ENCODE results near the gene YIPF4.
"Not testable (repeated sequence)": the region's sequence is repeated elsewhere in the genome, so short reads cannot be mapped to it uniquely, and the experiment has no call there.

YIPF4 gene

DNA sequence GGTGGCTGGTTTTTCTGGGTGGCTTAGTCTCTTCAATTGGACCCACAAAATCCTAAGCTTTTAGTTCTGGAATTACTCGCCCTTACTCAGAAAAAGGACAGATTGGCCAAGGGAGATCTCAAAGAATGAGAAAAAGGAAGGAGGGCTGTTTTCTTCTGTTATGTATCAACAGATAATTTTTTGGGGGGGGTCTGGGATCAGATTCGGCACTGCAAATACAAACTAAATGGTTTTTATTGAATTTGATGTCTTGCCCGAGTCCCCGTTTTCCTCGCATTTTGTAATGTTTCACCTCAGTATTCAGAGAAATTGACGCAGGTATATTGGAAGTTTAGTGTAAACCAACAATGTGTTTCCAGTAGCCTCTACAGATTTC, 762 bp downstream of the YIPF4 start:
- H3K27ac ChIP-seq, result peak overlapping the region in 20 of 21 experiments; percentile 75 to 99 (median 92)
- H3K4me3 ChIP-seq, result peak overlapping the region; percentile 66 to 100 (median 90)

DNA sequence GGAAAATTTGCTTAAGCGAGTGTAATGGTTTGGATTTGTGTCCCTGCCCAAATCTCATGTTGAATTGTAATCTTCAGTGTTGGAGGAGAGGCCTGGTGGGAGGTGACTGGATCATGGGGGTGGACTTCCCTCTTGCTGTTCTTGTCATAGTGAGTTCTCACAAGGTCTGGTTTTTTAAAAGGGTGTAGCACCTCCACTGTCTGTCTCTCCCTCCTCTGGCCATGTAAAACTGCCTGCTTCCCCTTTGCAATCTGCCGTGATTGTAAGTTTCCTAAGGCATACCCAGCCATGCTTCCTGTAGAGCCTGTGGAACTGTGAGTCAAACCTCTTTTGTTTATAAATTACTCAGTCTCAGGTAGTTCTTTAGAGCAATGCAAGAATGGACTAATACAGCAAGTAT, 6.6 kb downstream of the YIPF4 start:
- no peak overlapping the region for H3K27ac ChIP-seq
- H3K4me3 ChIP-seq, result no peak overlapping the region

DNA sequence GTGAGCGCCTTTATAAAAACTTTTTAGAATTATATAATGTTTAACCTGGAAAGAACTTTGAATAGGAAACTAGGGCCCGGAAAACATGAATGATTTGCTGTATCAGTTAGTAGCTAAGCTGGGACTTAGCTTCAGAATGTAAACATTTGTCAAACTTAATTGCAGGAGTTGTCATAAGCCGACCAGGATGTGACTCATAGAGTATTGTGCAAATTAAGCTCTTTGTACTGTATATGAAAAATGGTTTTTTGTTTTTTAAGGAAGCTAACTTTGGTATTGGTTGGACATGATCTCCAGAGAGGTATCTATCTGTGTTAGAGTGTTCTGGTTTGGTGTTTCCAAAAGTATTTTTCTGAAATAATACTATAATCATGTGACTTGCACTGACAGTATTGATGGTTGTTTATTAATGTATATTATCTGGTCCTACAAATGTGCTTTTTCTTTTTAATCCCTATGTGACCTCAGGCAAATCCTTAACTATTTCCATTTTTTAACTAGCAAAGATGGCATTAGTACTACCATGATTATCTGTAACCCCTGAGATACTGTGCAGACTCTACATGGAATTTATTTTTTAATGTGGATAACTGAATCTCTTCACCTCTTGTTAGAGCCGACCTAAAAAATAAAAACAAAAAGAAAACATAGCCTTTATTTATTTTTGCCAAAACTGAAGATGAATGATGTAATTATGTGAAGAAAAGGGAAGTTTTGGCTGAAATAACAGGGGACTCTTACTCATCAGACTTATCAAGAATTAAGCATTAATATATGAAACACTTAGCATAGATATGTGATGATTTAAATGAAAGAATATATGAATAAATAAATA, 11.7 kb downstream of the YIPF4 start:
- Histone ChIP-seq H3K4me3 (no peak overlapping the region), H3K27ac (peak overlapping the region in 4 of 21 experiments; percentile 18 to 56 (median 36))

DNA sequence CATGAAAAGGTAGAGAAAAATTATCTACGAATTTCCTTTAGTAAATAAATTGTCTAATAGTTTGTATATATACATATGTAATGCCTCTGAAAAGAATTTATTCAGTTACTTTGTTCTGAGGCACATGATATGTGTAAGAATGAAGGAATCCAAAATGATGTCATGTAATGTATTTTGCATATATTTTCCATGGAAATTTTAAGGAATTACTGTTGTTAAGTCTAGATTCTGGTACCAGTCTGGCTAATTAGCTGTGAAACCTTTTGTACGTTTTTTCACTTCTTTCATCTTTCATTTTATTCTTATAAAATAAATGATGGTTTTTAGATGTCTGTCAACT, 12.3 kb downstream of the YIPF4 start:
- H3K27ac ChIP-seq, result peak overlapping the region in 1 of 21 experiments; percentile 34

DNA sequence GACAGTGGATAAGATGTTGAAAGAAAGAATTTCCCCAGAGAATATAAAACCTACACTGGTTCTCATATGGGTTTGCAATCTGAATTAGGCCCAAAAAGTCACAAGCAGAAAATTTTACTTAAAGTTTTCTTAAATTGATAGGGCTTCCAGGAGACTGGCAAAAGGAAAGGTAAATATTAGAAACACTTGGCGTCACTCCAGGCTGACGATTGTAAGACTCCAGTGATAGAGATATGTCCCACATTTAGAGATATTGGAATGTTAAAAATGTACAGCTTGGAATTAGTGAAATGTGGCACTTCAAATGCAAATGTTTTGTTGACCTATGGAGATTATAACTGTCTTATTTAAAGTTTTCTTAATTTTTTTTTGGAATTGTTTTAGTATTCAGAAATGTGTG, 14.0 kb downstream of the YIPF4 start:
- H3K4me3 ChIP-seq, result no peak overlapping the region
- no peak overlapping the region for H3K27ac ChIP-seq

More for the DNA sequence above, 12.3 kb downstream of the YIPF4 start:
- H3K4me3 ChIP-seq, result no peak overlapping the region

DNA sequence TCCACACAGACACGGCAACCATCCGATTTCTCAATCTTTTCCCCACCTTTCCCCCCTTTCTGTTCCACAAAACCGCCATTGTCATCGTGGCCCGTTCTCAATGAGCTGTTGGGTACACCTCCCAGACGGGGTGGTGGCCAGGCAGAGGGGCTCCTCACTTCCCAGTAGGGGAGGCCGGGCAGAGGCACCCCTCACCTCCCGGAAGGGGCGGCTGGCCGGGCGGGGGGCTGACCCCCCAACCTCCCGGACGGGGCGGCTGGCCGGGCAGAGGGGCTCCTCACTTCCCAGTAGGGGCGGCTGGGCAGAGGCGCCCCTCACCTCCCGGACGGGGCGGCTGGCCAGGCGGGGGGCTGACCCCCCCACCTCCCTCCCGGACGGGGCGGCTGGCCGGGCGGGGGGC, 15.8 kb downstream of the YIPF4 start:
- not testable (repeated sequence) for H3K27ac ChIP-seq

DNA sequence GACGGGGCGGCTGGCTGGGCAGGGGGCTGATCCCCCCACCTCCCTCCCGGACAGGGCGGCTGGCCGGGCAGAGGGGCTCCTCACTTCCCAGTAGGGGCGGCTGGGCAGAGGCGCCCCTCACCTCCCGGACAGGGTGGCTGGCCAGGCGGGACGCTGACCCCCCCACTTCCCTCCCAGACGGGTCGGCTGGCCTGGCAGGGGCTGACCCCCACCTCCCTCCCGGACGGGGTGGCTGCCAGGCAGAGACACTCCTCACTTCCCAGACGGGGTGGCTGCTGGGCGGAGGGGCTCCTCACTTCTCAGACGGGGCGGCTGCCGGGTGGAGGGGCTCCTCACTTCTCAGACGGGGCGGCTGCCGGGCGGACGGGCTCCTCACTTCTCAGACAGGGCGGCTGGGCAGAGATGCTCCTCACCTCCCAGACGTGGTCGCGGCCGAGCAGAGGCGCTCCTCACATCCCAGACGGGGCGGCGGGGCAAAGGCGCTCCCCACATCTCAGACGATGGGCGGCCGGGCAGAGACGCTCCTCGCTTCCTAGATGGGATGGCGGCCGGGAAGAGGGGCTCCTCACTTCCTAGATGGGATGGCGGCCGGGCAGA, 16.4 kb downstream of the YIPF4 start:
- H3K4me3 ChIP-seq, H3K27ac ChIP-seq: not testable (repeated sequence)

More for the DNA sequence above, 15.8 kb downstream of the YIPF4 start:
- not testable (repeated sequence) for H3K4me3 ChIP-seq

DNA sequence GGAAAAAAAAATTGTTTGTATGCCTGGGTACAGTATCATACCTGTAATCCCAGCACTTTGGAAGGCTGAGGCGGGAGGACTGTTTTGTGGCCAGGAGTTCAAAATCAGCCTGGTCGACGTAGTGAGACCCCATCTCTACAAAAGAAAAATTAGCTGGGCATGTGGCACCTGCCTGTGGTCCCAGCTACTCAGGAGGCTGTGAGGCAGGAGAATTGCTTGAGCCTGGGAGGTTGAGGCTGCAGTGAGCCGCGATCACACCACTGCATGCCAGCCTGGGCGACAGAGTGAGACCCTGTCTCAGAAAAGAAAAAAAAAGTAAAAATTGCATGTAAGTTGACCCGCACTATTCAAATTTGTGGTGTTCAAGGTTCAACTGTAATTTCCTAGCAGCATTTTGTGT, 32.9 kb downstream of the YIPF4 start:
- H3K27ac ChIP-seq, result no peak overlapping the region

DNA sequence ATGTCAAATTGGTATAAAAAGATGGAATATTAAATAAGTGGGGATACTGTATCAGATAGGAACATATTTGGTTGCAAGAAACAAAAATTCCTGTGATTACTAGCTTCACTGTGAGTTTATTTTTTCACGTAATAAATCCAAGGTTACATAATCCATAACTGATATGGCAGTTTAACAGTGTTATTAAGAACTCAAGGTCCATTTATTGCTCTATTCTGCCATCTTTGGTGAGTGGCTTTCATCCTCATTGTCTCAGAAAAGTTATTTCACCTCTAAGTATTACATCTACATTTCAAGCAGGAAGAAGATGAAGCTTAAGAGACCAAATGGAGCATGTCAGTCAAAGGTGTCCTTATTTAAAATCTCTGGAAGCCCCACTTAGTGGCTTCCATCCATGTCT, 37.2 kb downstream of the YIPF4 start:
- no peak overlapping the region for H3K27ac ChIP-seq
- no peak overlapping the region for H3K4me3 ChIP-seq

More for the DNA sequence above, 32.9 kb downstream of the YIPF4 start:
- H3K4me3 ChIP-seq, result no peak overlapping the region

DNA sequence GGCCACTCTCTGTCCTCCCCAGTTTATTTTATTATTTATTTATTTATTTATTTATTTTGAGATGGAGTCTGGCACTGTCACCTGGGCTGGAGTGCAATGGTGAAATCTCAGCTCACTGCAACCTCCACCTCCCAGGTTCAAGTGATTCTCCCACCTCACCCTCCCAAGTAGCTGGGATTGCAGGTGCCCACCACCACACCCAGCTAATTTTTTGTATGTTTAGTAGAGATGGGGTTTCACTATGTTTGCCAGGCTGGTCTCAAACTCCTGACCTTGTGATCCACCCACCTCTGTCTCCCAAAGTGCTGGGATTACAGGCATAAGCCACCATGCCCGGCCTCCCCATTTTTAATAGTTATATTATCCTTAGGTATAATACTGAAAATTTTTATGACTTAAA, 51.0 kb downstream of the YIPF4 start:
- H3K27ac ChIP-seq, H3K4me3 ChIP-seq: not testable (repeated sequence)

DNA sequence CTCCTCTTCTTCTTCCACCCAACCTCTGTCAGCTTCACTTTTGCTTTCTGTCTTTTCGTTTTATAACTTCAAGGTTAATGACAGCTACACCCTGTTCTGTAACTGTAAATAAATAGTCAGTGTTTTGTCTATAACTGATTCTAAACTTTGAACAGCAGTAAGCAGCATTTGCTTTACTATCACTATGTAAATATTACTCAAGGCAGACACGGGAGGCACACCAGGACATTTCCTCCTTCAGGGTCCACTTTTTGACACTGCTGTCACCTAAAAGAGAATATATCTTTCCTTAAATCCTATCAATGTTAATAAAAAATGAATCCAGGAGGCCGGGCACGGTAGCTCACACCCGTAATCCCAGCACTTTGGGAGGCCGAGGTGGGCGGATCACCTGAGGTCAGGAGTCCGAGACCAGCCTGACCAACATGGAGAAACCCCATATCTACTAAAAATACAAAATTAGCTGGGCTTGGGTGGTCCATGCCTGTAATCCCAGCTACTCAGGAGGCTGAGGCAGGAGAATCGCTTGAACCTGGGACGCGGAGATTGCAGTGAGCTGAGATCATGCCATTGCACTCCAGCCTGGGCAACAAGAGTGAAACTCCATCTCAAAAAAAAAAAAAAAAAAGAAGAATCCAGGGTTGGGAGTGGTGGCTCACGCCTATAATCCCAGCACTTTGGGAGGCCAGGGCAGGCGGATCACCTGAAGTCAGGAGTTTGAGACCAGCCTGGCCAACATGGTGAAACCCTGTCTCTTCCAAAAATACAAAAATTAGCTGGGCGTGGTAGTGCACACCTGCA, 51.7 kb downstream of the YIPF4 start:
- H3K27ac ChIP-seq, result not testable (repeated sequence)

DNA sequence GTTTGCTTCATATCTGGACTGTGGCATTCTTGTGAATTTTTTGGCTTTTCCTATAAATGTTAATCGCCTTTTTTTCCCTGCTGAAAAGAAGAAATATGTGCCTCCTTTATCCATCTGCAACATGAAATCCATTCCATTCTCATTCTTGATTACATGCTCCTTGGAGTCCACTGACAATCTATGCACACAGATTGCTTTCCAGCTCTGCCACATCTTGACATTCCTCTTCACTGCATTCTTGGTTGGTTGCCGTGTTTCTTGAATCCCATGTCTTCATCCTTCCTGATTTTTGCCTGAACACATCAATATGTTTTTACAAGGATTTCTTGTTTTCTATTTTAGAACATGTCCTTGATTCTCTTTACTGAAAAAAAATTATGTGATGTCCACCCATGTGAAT, 52.4 kb downstream of the YIPF4 start:
- H3K4me3 ChIP-seq, result no peak overlapping the region
- no peak overlapping the region for H3K27ac ChIP-seq

More for the DNA sequence above, 51.7 kb downstream of the YIPF4 start:
- H3K4me3 ChIP-seq, result not testable (repeated sequence)

DNA sequence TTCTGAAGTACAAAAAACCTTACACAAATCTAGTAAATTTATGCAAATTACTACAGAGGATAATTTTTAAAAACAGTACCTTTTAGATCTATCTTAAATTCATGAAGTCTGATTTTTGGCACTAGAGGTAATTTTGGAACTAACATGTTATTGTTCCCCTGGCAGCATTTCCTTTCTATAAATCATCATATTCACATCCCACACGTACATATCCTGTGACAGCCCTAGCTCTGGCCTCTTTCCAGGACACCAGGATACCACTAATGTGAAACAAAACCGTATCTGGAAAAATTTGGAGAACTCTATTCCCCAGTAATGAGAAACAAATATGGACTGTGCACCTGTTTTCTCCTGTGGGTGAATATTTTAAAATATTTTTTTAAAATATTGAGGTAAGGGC, 65.1 kb downstream of the YIPF4 start:
- Histone ChIP-seq H3K27ac (peak overlapping the region in 1 of 21 experiments; percentile 25), H3K4me3 (no peak overlapping the region)

DNA sequence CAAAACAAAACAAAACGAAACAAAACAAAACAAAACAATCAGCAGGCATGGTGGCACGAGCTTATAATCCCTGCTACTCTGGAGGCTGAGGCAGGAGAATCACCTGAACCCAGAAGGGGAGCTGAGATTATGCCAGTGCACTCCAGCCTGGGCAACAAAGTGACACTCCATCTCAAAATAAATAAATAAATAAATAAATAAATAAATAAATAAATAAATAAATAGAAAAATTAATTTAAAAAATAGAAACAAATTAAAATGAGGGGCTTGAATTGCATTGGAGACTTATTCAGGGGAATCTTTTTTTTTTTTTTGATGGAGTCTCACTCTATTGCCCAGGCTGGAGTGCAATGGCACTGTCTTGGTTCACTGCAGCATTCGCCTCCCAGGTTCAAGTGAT, 73.1 kb downstream of the YIPF4 start:
- not testable (repeated sequence) for H3K27ac ChIP-seq, H3K4me3 ChIP-seq

DNA sequence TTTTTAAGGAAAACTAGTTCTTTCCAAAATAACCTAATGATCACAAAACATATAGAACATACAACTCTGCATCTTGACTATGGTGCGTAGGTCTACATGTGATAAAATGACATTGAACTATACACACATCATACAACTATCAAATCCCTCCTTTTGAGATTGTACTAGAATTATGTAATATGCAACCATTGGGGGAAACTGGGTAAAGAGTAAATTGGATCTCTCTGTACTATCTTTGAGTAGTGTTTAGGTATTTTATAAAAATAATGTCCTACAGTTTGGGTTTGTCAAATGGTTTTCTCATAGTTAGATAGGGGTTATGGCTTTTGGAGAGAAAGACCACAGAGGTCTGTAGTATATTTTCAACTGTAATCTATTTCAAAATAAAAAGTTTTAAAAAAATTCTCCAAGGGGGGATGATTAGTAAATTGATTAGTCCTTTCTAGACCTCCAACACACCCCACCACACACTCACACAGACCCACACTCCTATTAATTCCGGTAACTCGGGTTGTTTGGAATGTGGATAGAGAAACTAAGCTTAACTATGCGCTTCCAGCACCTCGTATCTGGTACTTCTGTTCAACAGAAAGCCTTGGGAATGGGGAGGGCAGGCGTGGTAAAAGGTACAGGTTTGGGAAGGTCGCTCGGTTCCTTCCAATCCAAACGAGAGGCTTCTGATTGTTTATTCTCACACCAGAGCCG, 78.4 kb downstream of the YIPF4 start:
- Histone ChIP-seq H3K27ac (peak overlapping the region; percentile 56 to 99 (median 94)), H3K4me3 (peak overlapping the region; percentile 82 to 100 (median 98))

DNA sequence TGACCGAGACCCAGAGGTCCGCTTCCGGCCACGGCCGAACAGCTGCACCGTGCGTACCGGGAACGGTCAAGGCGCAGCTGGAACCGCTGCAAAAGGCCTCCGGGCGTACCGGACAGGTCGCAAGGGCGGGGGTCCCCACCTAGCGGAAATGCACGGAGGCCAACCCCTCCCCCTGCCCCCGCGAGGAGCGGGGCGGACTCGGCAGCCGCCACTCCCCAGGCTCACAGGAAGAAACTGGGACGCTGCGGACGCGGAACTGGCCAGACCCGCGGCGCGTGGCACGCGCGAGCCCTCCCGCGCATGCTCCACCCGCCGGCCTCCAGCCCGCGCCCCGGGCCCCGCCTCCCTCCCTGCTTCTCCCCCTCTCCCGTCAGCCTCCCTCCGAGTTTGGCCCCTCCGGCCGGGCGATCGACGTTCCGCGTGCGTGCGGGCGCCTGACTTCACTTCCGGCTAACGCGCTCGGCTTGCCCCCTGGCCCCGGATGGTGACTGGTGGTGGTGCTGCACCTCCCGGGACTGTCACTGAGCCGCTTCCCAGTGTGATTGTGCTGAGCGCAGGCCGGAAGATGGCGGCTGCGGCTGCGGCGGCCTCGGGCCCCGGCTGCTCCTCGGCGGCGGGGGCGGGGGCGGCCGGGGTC, 79.1 kb downstream of the YIPF4 start, which contains the start of gene BIRC6:
Gene BIRC6, plus strand, starts transcription at position 343 of the 637 bp plus-strand sequence. Its CDS starts 139 bp downstream, at position 482.
- peak within 1 kb of the TSS; percentile 82 to 100 (median 98) for H3K4me3 ChIP-seq

DNA sequence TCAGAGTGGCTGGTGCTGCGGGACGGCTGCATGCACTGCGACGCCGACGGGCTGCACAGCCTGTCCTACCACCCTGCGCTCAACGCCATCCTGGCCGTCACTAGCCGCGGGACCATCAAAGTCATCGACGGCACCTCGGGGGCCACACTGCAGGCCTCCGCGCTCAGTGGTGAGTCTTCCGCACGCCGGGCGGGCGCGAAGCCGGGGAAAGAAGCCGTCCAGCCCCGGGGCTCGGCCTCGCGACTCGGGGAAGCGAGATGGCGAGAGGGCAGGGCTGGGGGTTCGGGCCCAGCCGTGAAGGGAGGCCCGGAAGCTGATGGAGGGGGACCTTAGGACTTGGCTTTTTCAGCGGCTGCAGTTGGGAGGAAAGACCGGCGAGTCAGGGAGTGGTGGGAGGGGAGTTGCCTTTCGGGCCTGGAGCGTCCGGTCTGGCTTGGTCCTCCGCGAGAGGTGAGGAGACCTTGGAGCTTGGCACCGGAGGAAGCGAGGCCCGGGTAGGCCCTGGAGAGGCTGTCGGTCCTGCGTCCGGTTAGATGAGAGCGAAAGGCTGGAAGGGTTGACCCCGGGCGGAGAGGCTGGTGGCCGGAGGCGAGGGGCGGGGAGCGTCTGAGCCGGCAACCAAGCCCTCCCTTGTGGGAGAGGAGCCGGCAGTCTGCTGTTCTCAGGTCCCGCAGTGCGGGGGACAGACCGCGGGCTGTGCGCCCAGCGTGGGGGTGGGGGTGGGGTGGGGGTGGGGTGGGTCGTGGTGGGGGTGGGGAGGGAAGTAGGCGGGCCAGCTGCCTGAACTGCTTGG, 79.8 kb downstream of the YIPF4 start:
- Histone ChIP-seq H3K27ac (peak overlapping the region; percentile 45 to 99 (median 94)), H3K4me3 (peak overlapping the region; percentile 82 to 100 (median 98))

More for the DNA sequence above, 79.1 kb downstream of the YIPF4 start, which contains the start of gene BIRC6:
- peak within 1 kb of the TSS; percentile 56 to 99 (median 94) for H3K27ac ChIP-seq

DNA sequence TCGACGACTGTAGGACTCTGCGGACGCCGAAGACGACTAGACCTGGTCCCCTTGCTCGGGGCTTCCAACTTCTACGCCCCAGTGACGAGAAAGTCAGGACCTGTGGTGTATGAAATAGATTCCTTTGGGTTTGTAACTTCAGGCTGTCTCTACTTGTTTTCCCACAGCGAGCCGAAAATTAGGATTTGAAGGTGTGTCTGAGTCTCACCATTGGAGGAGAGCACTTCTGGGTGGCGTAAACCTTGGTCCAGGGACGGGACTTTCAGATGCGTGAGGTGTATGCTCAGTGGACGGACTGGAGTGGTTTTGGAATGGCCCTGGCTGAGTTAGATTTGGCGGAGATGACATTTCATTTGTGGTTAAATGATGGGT, 80.4 kb downstream of the YIPF4 start:
- Histone ChIP-seq H3K27ac (peak overlapping the region in 19 of 21 experiments; percentile 89 to 99 (median 96)), H3K4me3 (peak overlapping the region; percentile 82 to 100 (median 98))
